Measurements from ENCODE around the gene PRIM1. TPM values are rescaled to one million over a fixed set of nuclear protein-coding genes. Genes with fewer than 3 reads are reported as not detected.

Gene PRIM1
- total and polyA plus RNA-seq, 11 donors, result 2.4 to 6.1 (median 3.3) TPM

GRCh38 chr12:56721216-56721615 lies 30.9 kb downstream of the PRIM1 start:
- Histone ChIP-seq H3K9me3 (no peaks in the 10 kb centered on the region), H3K27ac (peak overlapping the region in 7 of 12 donors; percentile 1 to 97 (median 59)), H3K4me1 (peaks cover 9 to 83% (median 61%) of the 10 kb centered on the region in 12 donors), H3K36me3 (peaks cover 0 to 52% (median 32%) of the 10 kb centered on the region in 9 donors), H3K4me3 (peak overlapping the region in 4 of 12 donors; percentile 10 to 89 (median 71)), H3K27me3 (no peaks in the 10 kb centered on the region)
- ATAC-seq, result no peak
- WGBS, 4 donors, result 37 to 48% (median 46%) methylated on average over 2 of the region's 2 CpGs
- TF ChIP-seq POLR2A (IDR thresholded peaks at IDR 0.05), result no peak
- TF ChIP-seq, protein P1, sequence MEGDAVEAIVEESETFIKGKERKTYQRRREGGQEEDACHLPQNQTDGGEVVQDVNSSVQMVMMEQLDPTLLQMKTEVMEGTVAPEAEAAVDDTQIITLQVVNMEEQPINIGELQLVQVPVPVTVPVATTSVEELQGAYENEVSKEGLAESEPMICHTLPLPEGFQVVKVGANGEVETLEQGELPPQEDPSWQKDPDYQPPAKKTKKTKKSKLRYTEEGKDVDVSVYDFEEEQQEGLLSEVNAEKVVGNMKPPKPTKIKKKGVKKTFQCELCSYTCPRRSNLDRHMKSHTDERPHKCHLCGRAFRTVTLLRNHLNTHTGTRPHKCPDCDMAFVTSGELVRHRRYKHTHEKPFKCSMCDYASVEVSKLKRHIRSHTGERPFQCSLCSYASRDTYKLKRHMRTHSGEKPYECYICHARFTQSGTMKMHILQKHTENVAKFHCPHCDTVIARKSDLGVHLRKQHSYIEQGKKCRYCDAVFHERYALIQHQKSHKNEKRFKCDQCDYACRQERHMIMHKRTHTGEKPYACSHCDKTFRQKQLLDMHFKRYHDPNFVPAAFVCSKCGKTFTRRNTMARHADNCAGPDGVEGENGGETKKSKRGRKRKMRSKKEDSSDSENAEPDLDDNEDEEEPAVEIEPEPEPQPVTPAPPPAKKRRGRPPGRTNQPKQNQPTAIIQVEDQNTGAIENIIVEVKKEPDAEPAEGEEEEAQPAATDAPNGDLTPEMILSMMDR (IDR thresholded peaks at IDR 0.05), result no peak
- intact Hi-C loops (cut with DNase I), result loop anchor here in 8 of 10 donors (5.0 to 10.0 kb wide), 4 partner anchors 34 to 79 kb away; partner anchors contain the start of genes ATP5F1B (in 6 of the 8) and PTGES3 (in 4 of the 8)
- no peak for DNase-seq

DNA sequence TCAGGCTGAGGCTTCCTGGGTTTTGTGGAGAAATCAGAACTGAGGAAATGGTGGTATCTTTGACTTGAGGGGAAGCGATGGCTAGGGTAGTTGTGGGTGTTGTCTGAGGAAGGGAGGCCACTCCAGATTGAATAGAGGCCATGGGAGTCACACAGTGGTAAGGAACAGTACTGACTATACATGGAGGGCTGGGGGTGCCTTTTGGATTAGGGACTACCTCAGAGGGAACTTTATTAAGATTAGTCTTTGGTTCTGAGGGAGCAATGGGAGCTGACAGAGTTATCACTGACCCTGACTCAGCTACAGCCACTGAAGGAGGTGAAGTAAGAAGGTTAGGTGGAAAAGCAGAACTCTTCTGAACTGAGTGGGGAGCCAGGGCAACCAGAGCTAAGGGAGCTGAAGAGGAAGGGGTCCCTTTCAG lies 31.4 kb downstream of the PRIM1 start:
- peaks cover 0 to 57% (median 36%) of the 10 kb centered on the region in 9 donors for H3K36me3 ChIP-seq
- no peak for TF ChIP-seq POLR2A (IDR thresholded peaks at IDR 0.05)
- TF ChIP-seq, protein P1 (IDR thresholded peaks at IDR 0.05), result no peak
- 32 to 74% (median 71%) methylated on average over 1 of the region's 1 CpG for WGBS, 4 donors
- ATAC-seq (no peak), DNase-seq (no peak)
- peaks cover 9 to 84% (median 61%) of the 10 kb centered on the region in 12 donors for H3K4me1 ChIP-seq
- intact Hi-C loops (cut with DNase I), result loop anchor here in 8 of 10 donors (5.0 to 10.0 kb wide), 4 partner anchors 33 to 78 kb away; partner anchors contain the start of genes ATP5F1B (in 6 of the 8) and PTGES3 (in 4 of the 8)
- no peaks in the 10 kb centered on the region for H3K9me3 ChIP-seq
- no peaks in the 10 kb centered on the region for H3K27me3 ChIP-seq
- H3K27ac ChIP-seq, result peak overlapping the region in 4 of 12 donors; percentile 37 to 97 (median 76)
- no peak overlapping the region for H3K4me3 ChIP-seq

DNA sequence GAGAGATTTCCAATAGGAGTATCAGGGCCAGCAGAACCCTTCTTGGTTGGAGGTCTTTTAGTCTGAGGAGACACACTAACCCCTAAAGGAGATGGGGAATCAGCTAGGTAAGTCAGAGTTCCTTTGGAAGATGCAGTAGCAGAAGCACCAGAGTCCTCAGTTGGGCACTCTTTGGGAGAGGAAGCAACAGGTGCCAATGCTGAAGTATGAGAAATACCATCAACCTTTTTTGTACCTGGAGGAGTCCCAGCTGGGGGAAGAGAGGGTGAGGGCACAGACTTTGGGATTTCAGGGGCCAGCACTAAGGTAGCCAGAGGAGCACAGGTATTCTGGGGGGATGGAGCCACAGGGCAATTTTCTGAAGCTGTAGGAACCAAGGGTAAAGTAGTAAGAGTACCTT lies 33.1 kb downstream of the PRIM1 start:
- Histone ChIP-seq H3K36me3 (peaks cover 0 to 69% (median 52%) of the 10 kb centered on the region in 9 donors), H3K27ac (peak overlapping the region in 1 of 12 donors; percentile 3), H3K27me3 (no peaks in the 10 kb centered on the region), H3K4me1 (peaks cover 9 to 84% (median 62%) of the 10 kb centered on the region in 12 donors), H3K4me3 (no peak overlapping the region), H3K9me3 (no peaks in the 10 kb centered on the region)
- no peak for DNase-seq
- no peak for ATAC-seq
- intact Hi-C loops (cut with DNase I), result no loop called here
- TF ChIP-seq POLR2A (IDR thresholded peaks at IDR 0.05), result no peak

- Histone ChIP-seq H3K4me3 (no peak overlapping the region), H3K4me1 (peaks cover 9 to 79% (median 57%) of the 10 kb centered on the region in 12 donors), H3K9me3 (no peaks in the 10 kb centered on the region), H3K36me3 (peaks cover 0 to 74% (median 56%) of the 10 kb centered on the region in 9 donors), H3K27ac (peak overlapping the region in 1 of 12 donors; percentile 3), H3K27me3 (no peaks in the 10 kb centered on the region)
- ATAC-seq, result no peak
- DNase-seq, result no peak
- 69 to 76% (median 74%) methylated on average over 4 of the region's 4 CpGs for WGBS, 4 donors
- intact Hi-C loops (cut with DNase I), result no loop called here
- no peak for TF ChIP-seq POLR2A (IDR thresholded peaks at IDR 0.05)
- TF ChIP-seq, protein P1 (IDR thresholded peaks at IDR 0.05), result no peak
These were observed 33.5 kb downstream of the PRIM1 start for GRCh38 chr12:56718636-56719035.
